GM19193 (cell line): Measurements from ENCODE around the gene PPA2.

Experiments
- POLR2A ChIP-seq: IDR thresholded peaks from 4 replicates; pipeline ENCODE4 v1.6.1; 2011; ENCODE audit not compliant: insufficient read depth, insufficient read length; ENCODE audit errors: extremely low read depth

Gene PPA2

GRCh38 chr4:105473324-105474098, at the start of gene PPA2:
Gene PPA2, minus strand, starts transcription at chr4:105474062. Its CDS starts 12 bp downstream, at chr4:105474050.
- TF ChIP-seq POLR2A = peak; percentile 76

GRCh38 chr4:105520819-105521790, 47.2 kb upstream of the PPA2 start:
- TF ChIP-seq POLR2A = no peak

GRCh38 chr4:105510245-105510644, 36.4 kb upstream of the PPA2 start:
- TF ChIP-seq POLR2A = no peak

- no peak for TF ChIP-seq POLR2A
These were observed 35.9 kb upstream of the PPA2 start for GRCh38 chr4:105509714-105510113.

GRCh38 chr4:105509291-105509690, 35.4 kb upstream of the PPA2 start:
- TF ChIP-seq POLR2A = no peak

- no peak for TF ChIP-seq POLR2A
These were observed 30.9 kb upstream of the PPA2 start for GRCh38 chr4:105504744-105505143.

GRCh38 chr4:105503484-105503883, 29.6 kb upstream of the PPA2 start:
- TF ChIP-seq POLR2A = no peak

GRCh38 chr4:105496899-105497298, 23.0 kb upstream of the PPA2 start:
- TF ChIP-seq POLR2A = no peak

GRCh38 chr4:105495667-105496066, 21.8 kb upstream of the PPA2 start:
- no peak for TF ChIP-seq POLR2A

GRCh38 chr4:105490523-105490922, 16.7 kb upstream of the PPA2 start:
- no peak for TF ChIP-seq POLR2A

GRCh38 chr4:105483840-105484239, 10.0 kb upstream of the PPA2 start:
- TF ChIP-seq POLR2A = no peak

GRCh38 chr4:105474099-105474518, 247 bp upstream of the PPA2 start:
- TF ChIP-seq POLR2A = no peak

GRCh38 chr4:105472871-105473323, 965 bp downstream of the PPA2 start:
- TF ChIP-seq POLR2A = no peak

GRCh38 chr4:105471566-105472176, 2.2 kb downstream of the PPA2 start:
- no peak for TF ChIP-seq POLR2A

GRCh38 chr4:105470766-105471165, 3.1 kb downstream of the PPA2 start:
- TF ChIP-seq POLR2A = no peak
